ENCODE measurements around the gene HOXB6. TPM values are rescaled to one million over a fixed set of nuclear protein-coding genes. Genes with fewer than 3 reads are reported as not detected.

Gene HOXB6
- polyA plus RNA-seq, 2 donors: 0.29 to 0.31 TPM

DNA sequence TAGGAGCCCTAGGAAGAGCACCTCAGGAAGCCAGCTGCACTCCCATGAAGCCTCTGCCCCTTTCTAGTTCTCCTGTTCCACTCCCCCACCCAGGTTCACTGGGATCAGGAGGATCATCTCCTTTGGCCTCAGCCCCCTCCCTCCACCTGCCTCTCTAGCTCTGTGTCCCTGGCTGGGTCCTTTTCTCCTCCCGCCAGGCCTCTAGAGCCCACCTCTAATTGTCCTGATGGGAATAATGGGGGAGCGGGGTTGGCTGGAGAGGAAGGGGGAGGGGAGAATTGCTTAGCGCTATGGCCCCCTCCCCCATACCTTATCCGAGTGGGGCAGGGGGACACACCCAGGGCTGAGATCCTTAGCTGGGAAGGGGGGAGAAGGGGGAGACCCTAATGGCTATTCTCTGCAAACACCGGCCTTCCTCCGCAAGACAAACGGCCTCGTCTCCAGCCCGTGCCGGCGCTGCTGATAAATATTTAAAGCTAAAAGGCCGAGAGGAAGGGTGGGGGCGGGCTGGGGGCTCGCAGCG is 5.0 kb upstream of the HOXB6 start:
- WGBS, 2 donors: 9 to 11% methylated on average over 15 of the region's 15 CpGs
- H3K36me3 ChIP-seq (ENCODE audit: control insufficient read depth in 2 of 2, insufficient read depth in 2 of 2, low read length in 1 of 2): no peaks in the 10 kb centered on the region
- H3K4me3 ChIP-seq (ENCODE audit: low read depth in 1 of 2, low read length in 2 of 2): peak overlapping the region in 1 of 2 donors; percentile 56
- peaks cover 9 to 48% of the 10 kb centered on the region in 2 donors for H3K27me3 ChIP-seq (ENCODE audit: control insufficient read depth in 1 of 2, insufficient read depth in 2 of 2, low read length in 2 of 2)
- H3K4me1 ChIP-seq (ENCODE audit: control insufficient read depth in 2 of 2, insufficient read depth in 2 of 2, low read length in 1 of 2): peaks cover 6 to 11% of the 10 kb centered on the region in 2 donors
- H3K9me3 ChIP-seq (ENCODE audit: control insufficient read depth in 2 of 2, insufficient read depth in 1 of 2, low read depth in 1 of 2, low read length in 1 of 2): no peaks in the 10 kb centered on the region
- H3K27ac ChIP-seq (ENCODE audit: low read depth in 2 of 2, low read length in 1 of 2): no peak overlapping the region

GRCh38 chr17:48609033-48609432 is 4.2 kb upstream of the HOXB6 start:
- Histone ChIP-seq H3K36me3 (ENCODE audit: control insufficient read depth in 2 of 2, insufficient read depth in 2 of 2, low read length in 1 of 2) (no peaks in the 10 kb centered on the region), H3K27ac (ENCODE audit: low read depth in 2 of 2, low read length in 1 of 2) (no peak overlapping the region), H3K4me3 (ENCODE audit: low read depth in 1 of 2, low read length in 2 of 2) (no peak overlapping the region), H3K9me3 (ENCODE audit: control insufficient read depth in 2 of 2, insufficient read depth in 1 of 2, low read depth in 1 of 2, low read length in 1 of 2) (no peaks in the 10 kb centered on the region), H3K4me1 (ENCODE audit: control insufficient read depth in 2 of 2, insufficient read depth in 2 of 2, low read length in 1 of 2) (peaks cover 2 to 8% of the 10 kb centered on the region in 2 donors), H3K27me3 (ENCODE audit: control insufficient read depth in 1 of 2, insufficient read depth in 2 of 2, low read length in 2 of 2) (peaks cover 3 to 47% of the 10 kb centered on the region in 2 donors)

DNA sequence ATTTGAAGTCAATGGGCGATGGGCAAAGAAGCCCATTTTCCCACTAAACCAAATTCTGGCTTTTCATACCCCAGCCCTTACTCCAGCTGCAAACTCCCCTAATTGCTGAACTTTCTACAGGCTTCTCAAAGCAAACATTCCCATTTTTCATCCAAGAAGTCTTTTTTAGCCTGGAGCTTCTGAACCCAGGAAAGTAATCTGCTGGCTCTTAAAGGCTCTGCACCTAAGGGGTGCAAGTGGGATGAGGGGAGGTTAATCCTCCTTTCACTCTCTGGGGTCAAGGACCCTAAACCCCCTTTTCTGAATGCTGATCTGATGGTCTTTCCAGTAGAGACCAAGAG is 3.7 kb upstream of the HOXB6 start:
- Histone ChIP-seq H3K4me3 (ENCODE audit: low read depth in 1 of 2, low read length in 2 of 2) (no peak overlapping the region), H3K36me3 (ENCODE audit: control insufficient read depth in 2 of 2, insufficient read depth in 2 of 2, low read length in 1 of 2) (no peaks in the 10 kb centered on the region), H3K9me3 (ENCODE audit: control insufficient read depth in 2 of 2, insufficient read depth in 1 of 2, low read depth in 1 of 2, low read length in 1 of 2) (no peaks in the 10 kb centered on the region), H3K27ac (ENCODE audit: low read depth in 2 of 2, low read length in 1 of 2) (no peak overlapping the region), H3K27me3 (ENCODE audit: control insufficient read depth in 1 of 2, insufficient read depth in 2 of 2, low read length in 2 of 2) (peaks cover 3 to 44% of the 10 kb centered on the region in 2 donors), H3K4me1 (ENCODE audit: control insufficient read depth in 2 of 2, insufficient read depth in 2 of 2, low read length in 1 of 2) (peaks cover 2 to 7% of the 10 kb centered on the region in 2 donors)
- 95 to 97% methylated on average over 1 of the region's 1 CpG for WGBS, 2 donors

- 47 to 52% methylated on average over 9 of the region's 9 CpGs for WGBS, 2 donors
- H3K36me3 ChIP-seq (ENCODE audit: control insufficient read depth in 2 of 2, insufficient read depth in 2 of 2, low read length in 1 of 2): no peaks in the 10 kb centered on the region
- no peaks in the 10 kb centered on the region for H3K9me3 ChIP-seq (ENCODE audit: control insufficient read depth in 2 of 2, insufficient read depth in 1 of 2, low read depth in 1 of 2, low read length in 1 of 2)
- no peak overlapping the region for H3K27ac ChIP-seq (ENCODE audit: low read depth in 2 of 2, low read length in 1 of 2)
- peaks cover 3 to 38% of the 10 kb centered on the region in 2 donors for H3K27me3 ChIP-seq (ENCODE audit: control insufficient read depth in 1 of 2, insufficient read depth in 2 of 2, low read length in 2 of 2)
- no peak overlapping the region for H3K4me3 ChIP-seq (ENCODE audit: low read depth in 1 of 2, low read length in 2 of 2)
- H3K4me1 ChIP-seq (ENCODE audit: control insufficient read depth in 2 of 2, insufficient read depth in 2 of 2, low read length in 1 of 2): peaks cover 2 to 7% of the 10 kb centered on the region in 2 donors
Measured at GRCh38 chr17:48606892-48607614, 2.3 kb upstream of the HOXB6 start.

DNA sequence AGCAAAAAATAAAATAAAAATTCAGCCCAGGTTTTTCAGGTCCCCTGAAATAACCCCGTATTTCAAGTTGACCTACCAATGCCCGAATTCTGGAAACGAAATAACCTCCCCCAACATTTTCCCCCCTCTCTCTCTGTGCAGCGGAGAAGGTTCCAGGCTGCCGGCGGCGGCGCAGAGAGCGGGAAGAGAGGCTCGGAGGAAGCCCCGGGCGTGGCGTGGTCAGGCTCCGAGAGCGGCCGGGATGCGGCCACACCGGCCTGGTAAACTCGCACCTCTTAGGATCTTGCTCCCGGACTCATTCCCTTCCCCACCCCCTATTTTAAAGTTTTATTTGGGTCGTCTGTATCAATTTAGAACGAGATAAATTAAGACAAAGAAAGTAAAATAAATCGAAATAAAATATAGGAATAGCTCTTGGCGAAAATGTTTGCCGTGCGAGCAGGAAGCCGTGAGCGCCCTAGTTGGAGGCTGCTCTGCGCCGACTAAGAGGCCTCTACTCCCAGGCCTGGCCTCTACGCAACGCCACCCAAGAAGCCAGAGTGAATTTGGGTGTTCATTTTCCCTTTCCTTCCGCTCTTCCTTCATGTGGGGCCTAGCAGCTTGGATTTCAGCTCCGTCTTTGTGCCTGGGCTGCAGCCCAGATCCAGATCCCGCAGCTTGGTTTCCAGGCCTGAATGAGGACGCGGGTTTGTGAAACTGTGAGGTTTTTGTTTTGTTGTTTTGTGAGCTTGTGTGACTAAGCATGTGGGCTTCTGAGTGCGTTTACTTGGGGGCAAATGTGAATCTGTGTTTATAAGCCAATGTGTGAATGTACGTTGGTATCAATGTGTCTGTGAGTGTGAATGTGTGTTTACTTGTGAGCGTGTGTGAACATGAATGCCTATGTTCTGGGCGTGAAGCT is 1.5 kb upstream of the HOXB6 start:
- no peak overlapping the region for H3K27ac ChIP-seq (ENCODE audit: low read depth in 2 of 2, low read length in 1 of 2)
- H3K27me3 ChIP-seq (ENCODE audit: control insufficient read depth in 1 of 2, insufficient read depth in 2 of 2, low read length in 2 of 2): peaks cover 3 to 39% of the 10 kb centered on the region in 2 donors
- H3K4me1 ChIP-seq (ENCODE audit: control insufficient read depth in 2 of 2, insufficient read depth in 2 of 2, low read length in 1 of 2): peaks cover 2 to 7% of the 10 kb centered on the region in 2 donors
- WGBS, 2 donors: 42 to 48% methylated on average over 41 of the region's 41 CpGs
- H3K4me3 ChIP-seq (ENCODE audit: low read depth in 1 of 2, low read length in 2 of 2): no peak overlapping the region
- H3K36me3 ChIP-seq (ENCODE audit: control insufficient read depth in 2 of 2, insufficient read depth in 2 of 2, low read length in 1 of 2): no peaks in the 10 kb centered on the region
- H3K9me3 ChIP-seq (ENCODE audit: control insufficient read depth in 2 of 2, insufficient read depth in 1 of 2, low read depth in 1 of 2, low read length in 1 of 2): no peaks in the 10 kb centered on the region

- Histone ChIP-seq H3K27ac (ENCODE audit: low read depth in 2 of 2, low read length in 1 of 2) (no peak overlapping the region), H3K27me3 (ENCODE audit: control insufficient read depth in 1 of 2, insufficient read depth in 2 of 2, low read length in 2 of 2) (peaks cover 3 to 33% of the 10 kb centered on the region in 2 donors), H3K9me3 (ENCODE audit: control insufficient read depth in 2 of 2, insufficient read depth in 1 of 2, low read depth in 1 of 2, low read length in 1 of 2) (no peaks in the 10 kb centered on the region), H3K4me3 (ENCODE audit: low read depth in 1 of 2, low read length in 2 of 2) (no peak overlapping the region), H3K36me3 (ENCODE audit: control insufficient read depth in 2 of 2, insufficient read depth in 2 of 2, low read length in 1 of 2) (no peaks in the 10 kb centered on the region), H3K4me1 (ENCODE audit: control insufficient read depth in 2 of 2, insufficient read depth in 2 of 2, low read length in 1 of 2) (peaks cover 2 to 4% of the 10 kb centered on the region in 2 donors)
- 30 to 31% methylated on average over 10 of the region's 10 CpGs for WGBS, 2 donors
Measured at GRCh38 chr17:48605409-48605919, 678 bp upstream of the HOXB6 start.

GRCh38 chr17:48603959-48604769 is 622 bp downstream of the HOXB6 start:
- H3K27me3 ChIP-seq (ENCODE audit: control insufficient read depth in 1 of 2, insufficient read depth in 2 of 2, low read length in 2 of 2): peaks cover 3 to 25% of the 10 kb centered on the region in 2 donors

DNA sequence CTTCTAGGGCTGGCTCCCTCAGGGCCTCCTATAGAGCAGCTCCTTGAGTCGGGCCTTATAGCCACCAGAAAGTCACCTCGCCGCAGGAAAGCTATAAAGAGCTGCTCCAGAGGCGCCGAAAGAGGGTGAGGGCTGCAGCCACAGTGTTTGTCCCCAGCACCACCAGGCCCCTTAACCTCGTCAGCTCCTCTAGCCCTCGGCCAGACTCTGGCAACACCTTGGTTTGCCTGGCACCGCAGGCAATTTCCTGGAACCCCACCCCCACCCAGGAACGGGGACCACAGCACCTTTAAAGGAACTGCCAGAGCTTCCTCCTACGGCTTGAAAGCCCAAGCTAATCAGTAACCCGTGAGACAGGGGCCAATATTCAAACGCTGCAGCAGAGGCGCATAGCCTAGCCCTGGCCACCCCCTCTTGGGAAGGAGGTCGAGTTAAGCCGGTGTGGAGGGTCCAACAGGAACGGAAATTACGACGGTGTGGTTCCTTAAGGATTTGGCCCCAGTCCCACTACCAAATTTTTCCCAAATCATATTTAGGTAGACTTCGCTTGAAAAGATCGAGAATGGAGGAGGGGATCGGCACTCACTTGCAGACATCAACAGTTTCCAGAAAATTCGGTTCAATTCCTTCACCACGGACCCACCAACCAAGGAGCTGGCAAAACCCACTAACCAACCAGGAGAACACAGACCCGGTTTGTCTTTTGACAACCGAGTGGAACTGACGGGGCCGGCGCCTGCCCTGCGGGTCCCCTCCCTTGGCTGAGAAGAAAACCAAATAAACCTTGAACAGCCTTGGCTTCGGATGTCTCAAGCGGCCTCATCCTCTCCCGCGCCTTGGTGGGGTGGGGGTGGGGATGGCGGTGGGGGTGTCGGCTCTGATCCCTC is 3.0 kb downstream of the HOXB6 start:
- Histone ChIP-seq H3K9me3 (ENCODE audit: control insufficient read depth in 2 of 2, insufficient read depth in 1 of 2, low read depth in 1 of 2, low read length in 1 of 2) (no peaks in the 10 kb centered on the region), H3K27ac (ENCODE audit: low read depth in 2 of 2, low read length in 1 of 2) (no peak overlapping the region), H3K4me3 (ENCODE audit: low read depth in 1 of 2, low read length in 2 of 2) (no peak overlapping the region), H3K4me1 (ENCODE audit: control insufficient read depth in 2 of 2, insufficient read depth in 2 of 2, low read length in 1 of 2) (peaks cover 0 to 4% of the 10 kb centered on the region in 2 donors), H3K27me3 (ENCODE audit: control insufficient read depth in 1 of 2, insufficient read depth in 2 of 2, low read length in 2 of 2) (peaks cover 3 to 29% of the 10 kb centered on the region in 2 donors), H3K36me3 (ENCODE audit: control insufficient read depth in 2 of 2, insufficient read depth in 2 of 2, low read length in 1 of 2) (no peaks in the 10 kb centered on the region)
- 23 to 24% methylated on average over 35 of the region's 35 CpGs for WGBS, 2 donors

More at GRCh38 chr17:48603959-48604769, 622 bp downstream of the HOXB6 start:
- Histone ChIP-seq H3K4me1 (ENCODE audit: control insufficient read depth in 2 of 2, insufficient read depth in 2 of 2, low read length in 1 of 2) (no peaks in the 10 kb centered on the region), H3K36me3 (ENCODE audit: control insufficient read depth in 2 of 2, insufficient read depth in 2 of 2, low read length in 1 of 2) (no peaks in the 10 kb centered on the region), H3K27ac (ENCODE audit: low read depth in 2 of 2, low read length in 1 of 2) (no peak overlapping the region), H3K4me3 (ENCODE audit: low read depth in 1 of 2, low read length in 2 of 2) (no peak overlapping the region), H3K9me3 (ENCODE audit: control insufficient read depth in 2 of 2, insufficient read depth in 1 of 2, low read depth in 1 of 2, low read length in 1 of 2) (no peaks in the 10 kb centered on the region)
- WGBS, 2 donors: 11 to 17% methylated on average over 21 of the region's 21 CpGs

Measured in esophagus (tissue), 2 donors.